ENCODE data around the gene HSD17B14.
"Not testable (repeated sequence)": the region's sequence is repeated elsewhere in the genome, so short reads cannot be mapped to it uniquely, and the experiment has no call there.

The HSD17B14 gene

DNA sequence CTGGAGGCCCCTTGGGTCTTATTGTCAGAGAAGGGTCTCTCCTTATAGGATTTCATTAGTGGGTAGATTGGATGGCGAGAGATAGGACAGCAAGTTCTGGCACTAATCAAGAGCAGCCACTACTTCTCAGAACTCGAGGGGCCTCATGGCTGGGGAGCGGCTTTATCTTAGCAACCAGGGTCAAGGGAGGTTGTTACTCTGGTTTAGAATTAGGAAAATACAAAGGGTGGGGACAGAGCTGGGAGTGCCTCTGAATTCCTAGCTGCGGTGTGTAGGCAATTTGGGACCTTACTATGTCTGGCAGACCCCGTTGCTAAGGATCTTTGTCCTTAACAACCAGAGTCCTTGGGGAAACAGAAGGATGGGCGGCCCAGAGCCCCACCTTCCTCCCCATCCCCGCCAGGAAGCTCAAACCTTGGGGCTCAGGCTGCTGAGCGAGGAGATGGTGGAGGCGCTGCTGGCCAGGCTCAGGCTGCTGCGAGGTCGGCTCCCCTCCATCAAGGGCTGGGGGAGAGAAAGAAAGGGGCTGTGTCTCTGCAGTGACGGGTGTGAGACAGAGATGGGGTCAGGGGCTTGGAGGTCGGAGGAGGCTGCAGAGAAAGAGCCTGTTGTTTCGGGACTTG, 30.9 kb upstream of the HSD17B14 start:
- DNase-seq (ENCODE audit: low spot score), result no peak

DNA sequence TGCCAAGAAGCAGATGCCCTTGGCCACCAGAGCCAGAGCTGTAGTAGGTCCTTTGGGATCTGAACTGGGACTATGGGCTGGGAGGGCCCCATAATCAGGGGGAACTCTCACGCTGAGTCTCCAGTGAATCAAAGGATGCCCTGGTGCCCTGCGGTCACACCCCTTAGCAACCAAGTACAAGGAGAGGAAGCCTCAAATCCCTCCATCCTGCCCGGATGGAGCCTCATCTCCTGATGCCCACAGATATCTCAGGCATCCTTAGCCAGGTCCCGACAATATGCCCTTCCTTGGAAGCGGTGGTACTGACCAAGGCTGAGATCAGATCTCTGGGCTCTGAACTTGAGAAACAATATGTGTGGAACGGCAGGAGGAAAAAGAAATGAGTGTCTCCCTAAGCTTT, 30.4 kb upstream of the HSD17B14 start:
- no peak for DNase-seq (ENCODE audit: low spot score)

GRCh38 chr19:48862827-48863226, 26.5 kb upstream of the HSD17B14 start:
- no peak for DNase-seq (ENCODE audit: low spot score)

- DNase-seq (ENCODE audit: low spot score), result no peak
These were observed 25.0 kb upstream of the HSD17B14 start for GRCh38 chr19:48861313-48861712.

- DNase-seq (ENCODE audit: low spot score), result no peak
These were observed 23.7 kb upstream of the HSD17B14 start for GRCh38 chr19:48859711-48860572.

GRCh38 chr19:48858984-48859710, 22.9 kb upstream of the HSD17B14 start:
- DNase-seq (ENCODE audit: low spot score), result no peak

DNA sequence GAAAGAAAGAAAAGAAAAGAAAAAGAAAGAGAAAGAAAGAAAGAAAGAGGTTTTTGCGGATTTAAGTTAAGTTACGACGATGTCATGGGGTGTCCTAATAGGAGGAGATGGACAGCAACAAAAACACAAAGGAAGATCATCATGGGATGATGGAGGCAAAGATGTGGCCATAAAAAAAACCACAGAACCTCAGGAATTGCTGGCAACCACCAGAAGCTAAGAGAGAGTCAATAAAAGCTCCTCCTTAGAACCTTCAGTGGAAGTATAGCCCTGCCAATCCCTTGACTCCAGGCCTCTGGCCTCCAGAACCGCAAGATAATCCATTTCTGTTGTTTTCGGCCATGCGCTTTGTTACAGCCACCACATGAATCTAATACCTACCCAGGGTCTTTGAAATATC, 20.6 kb upstream of the HSD17B14 start:
- no peak for DNase-seq (ENCODE audit: low spot score)

DNA sequence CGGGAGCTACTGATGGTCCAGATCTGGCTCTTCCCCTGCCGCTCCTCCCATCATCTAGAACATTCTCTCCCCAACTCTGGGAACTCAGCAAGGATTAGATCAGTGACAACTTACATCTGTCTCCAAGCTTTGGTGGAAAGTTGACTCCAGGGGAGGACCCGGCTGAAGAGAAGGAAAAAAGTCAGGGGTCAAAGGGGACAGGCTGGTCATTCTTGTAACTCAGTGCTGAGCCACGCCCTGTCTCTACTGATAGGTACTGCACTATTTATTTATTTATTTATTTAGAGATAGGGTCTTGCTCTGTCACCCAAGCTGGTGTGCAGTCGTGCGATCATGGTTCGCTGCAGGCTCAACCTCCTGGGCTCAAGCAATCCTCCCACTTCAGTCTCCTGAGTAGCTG, 17.8 kb upstream of the HSD17B14 start:
- no peak for DNase-seq (ENCODE audit: low spot score)

- no peak for DNase-seq (ENCODE audit: low spot score)
These were observed 17.2 kb upstream of the HSD17B14 start for GRCh38 chr19:48853483-48853882.

- no peak for DNase-seq (ENCODE audit: low spot score)
These were observed 16.0 kb upstream of the HSD17B14 start for GRCh38 chr19:48852292-48852691.

- not testable (repeated sequence) for DNase-seq (ENCODE audit: low spot score)
These were observed 10.4 kb upstream of the HSD17B14 start for GRCh38 chr19:48846659-48847058.

- no peak for DNase-seq (ENCODE audit: low spot score)
These were observed 9.1 kb upstream of the HSD17B14 start for GRCh38 chr19:48845384-48845783.

- no peak for DNase-seq (ENCODE audit: low spot score)
These were observed 8.2 kb upstream of the HSD17B14 start for GRCh38 chr19:48844472-48844871.

- DNase-seq (ENCODE audit: low spot score), result peak; percentile 65
These were observed 6.5 kb upstream of the HSD17B14 start for GRCh38 chr19:48842789-48843162.

DNA sequence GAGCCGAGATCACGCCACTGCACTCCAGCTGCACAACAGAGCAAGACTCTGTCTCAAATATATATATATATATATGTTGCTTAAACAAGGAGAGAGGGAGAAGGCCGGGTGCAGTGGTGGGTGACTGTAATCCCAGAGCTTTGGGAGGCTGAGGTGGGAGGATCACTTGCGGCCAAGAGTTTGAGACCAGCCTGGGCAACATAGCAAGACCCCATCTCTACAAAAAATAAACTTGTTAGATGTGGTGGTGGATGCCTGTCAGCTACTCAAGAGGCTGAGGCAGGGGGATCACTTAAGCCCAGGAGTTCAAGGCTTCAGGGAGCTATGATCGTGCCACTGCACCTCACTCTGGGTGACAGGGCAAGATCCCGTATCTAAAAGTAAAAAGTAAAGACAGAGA, 5.3 kb upstream of the HSD17B14 start:
- no peak for DNase-seq (ENCODE audit: low spot score)

DNA sequence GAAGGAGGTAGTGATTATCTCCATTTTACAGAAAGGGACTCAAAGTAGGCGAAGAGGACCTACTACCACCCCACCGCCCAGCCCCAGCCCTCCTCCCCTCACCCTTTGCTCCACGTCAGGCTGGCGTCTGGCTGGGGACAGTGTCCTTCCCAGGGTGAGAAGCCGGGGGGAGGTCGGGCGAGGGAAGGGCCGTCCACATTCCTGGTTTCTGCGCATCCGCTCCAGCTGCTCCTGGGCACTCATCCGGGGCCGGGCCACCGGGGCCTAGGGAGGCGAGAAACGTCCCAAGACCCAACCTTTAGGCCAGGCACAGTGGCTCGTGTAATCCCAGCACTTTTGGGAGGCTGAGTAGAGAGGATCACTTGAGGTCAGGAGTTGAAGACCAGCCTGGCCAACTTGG, 4.8 kb upstream of the HSD17B14 start:
- DNase-seq (ENCODE audit: low spot score), result no peak

DNA sequence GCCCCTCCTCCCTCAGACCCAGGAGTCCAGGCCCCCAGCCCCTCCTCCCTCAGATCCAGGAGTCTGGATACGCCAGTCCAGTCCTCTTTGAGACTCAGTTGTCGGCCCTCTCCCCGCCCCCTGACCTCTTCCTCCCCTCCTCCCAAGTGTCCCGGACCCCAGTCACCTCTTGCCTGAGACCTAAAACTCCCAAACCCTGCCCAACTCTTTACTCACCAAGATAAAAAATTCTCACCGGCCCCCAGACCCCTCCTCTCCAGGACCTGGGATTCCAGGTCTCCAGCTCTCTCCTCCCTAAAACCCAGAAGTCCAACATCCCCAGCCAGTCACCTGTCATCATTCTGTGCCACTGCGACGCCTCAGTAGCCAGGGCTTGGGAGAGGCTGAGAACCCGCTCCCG, 1.4 kb upstream of the HSD17B14 start:
- no peak for DNase-seq (ENCODE audit: low spot score)

DNA sequence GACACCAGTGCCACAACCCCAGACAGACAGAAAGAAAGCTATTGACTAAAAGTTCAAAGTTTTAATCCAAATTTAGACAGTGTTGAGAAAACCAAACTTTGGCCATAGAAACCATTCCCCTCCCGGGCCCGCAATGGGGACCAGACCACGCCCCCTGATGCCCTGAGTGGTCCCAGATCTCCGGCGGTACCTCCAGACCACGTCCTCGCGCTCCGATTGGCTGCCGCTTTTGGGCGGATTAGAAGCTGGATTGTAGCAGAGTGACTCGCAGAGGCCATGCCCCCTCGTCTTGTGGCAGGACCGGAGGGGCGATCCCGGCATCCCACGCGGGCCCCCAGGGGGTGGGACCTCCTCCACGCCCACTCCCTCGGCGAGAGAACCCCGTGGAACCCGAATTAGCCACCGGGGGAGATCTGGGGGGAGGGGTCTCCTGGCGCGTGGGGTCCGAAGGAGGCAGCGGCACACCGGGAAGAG, 797 bp upstream of the HSD17B14 start:
- DNase-seq (ENCODE audit: low spot score), result no peak

- peak; percentile 89 for DNase-seq (ENCODE audit: low spot score)
These were observed 580 bp downstream of the HSD17B14 start for GRCh38 chr19:48835734-48836088.

- no peak for DNase-seq (ENCODE audit: low spot score)
These were observed 2.3 kb downstream of the HSD17B14 start for GRCh38 chr19:48833977-48834376.

DNA sequence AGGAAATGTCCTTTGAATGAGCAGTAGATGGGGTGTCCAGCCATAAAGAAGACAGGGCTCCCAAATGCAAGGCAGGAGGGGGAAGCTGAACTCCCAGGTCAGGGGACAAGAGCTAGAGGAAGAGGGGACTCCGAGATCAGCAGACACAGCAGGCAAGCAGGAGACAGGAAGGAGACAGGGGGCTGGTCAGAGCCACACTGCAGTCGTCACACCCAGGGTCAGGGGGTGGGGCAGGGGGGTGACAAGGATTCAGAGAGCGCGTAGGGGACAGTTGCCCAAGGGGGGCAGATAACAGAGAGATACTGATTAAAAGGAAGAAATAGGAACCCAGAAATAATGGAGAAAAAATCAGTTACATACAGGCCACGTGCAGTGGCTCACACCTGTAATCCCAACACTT, 3.2 kb downstream of the HSD17B14 start:
- DNase-seq (ENCODE audit: low spot score), result no peak

GRCh38 chr19:48830965-48831364, 5.3 kb downstream of the HSD17B14 start:
- DNase-seq (ENCODE audit: low spot score), result no peak

GRCh38 chr19:48830088-48830487, 6.2 kb downstream of the HSD17B14 start:
- DNase-seq (ENCODE audit: low spot score), result no peak

All from HuH-7 (cell line).